T-helper 1 cell (primary cell): Measurements from ENCODE around the gene POU2F1.
A peak's percentile ranks its signal among the peaks of the same experiment; 100 is the strongest.
"Not testable (repeated sequence)": the region's sequence is repeated elsewhere in the genome, so short reads cannot be mapped to it uniquely, and the experiment has no call there.

Source experiments
- DNase-seq, 5 donors: peaks; one replicate each; pipeline ENCODE4 v3.0.0-alpha.2; 2012 to 2020

POU2F1 gene

DNA sequence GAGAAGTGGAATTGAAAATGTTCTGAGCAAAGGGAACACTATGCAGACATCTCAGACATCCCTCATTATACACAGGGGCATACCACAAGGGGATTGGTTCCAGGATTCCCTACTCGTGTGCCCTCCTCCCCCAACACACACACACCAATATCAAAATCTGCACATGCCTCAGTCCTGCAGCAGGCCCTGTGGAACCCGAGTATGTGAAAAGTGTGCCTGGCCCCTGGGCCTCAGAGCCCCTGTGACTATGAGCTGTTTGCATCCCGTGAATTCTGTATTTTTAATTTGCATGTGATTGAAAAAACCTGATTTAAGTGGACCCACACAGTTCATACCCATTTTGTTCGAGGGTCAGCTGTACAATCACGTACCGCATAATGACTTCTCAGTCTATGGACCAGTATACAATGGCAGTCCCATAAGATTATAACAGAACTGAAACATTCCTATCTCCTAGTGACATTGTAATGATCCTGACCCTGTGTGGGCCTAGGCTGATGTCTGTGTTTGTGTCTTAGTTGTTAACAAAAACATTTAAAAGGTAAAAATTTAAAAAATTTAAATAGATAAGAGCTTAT lies 11.3 kb downstream of the POU2F1 start:
- DNase-seq = no peak

DNA sequence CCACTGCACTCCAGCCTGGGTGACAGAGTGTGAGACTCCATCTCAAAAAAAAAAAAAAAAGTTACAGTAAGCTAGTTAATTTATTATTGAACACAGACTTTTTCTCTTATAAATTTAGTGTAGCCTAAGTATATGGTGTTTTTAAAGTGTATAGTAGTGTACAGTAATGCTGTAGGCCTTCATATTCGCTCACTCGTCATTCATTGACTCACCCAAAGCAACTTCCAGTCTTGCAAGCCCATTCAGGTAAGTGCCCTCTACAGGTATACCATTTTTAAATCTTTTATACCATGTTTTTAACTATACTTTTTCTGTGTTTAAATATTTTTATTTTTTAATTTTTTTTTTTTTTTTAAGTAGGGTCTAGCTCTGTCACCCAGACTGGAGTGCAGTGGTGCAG lies 12.1 kb downstream of the POU2F1 start:
- no peak for DNase-seq

DNA sequence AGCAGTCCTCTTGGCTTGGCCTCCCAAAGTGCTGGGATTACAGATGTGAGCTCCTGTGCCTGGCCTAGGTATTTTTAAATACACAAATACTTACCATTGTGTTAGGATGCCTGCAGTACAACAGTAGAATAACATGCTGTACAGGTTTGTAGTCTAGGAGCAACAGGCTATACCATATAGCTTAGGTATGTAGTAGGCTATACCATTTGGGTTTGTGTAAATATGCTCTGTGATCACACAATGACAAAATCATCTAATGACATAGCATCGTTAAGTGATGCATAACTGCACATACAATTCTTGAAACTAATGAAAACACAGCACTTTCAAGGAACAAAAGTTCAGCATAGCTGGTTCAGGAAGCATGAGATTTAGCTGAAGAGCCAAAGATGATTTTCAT lies 12.7 kb downstream of the POU2F1 start:
- DNase-seq = no peak

DNA sequence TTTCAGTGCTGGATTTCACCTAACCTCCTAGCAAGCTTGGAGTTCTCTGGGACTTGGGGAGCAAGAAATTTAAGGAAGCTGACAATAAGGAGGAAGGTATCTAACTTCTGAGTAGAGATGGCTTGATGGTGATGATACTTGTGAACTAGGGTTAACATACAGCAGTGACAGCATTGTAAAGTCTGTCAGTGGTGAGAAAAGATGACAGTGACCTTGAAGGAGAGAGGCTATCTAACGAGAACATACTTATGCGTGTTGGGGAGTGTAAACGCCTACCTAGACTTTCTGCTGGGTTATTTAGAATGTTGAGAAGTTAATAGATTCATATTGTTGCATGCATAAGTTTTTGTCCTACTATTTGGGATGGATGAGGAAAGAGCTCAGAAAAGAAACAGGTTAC lies 16.3 kb downstream of the POU2F1 start:
- no peak for DNase-seq

DNA sequence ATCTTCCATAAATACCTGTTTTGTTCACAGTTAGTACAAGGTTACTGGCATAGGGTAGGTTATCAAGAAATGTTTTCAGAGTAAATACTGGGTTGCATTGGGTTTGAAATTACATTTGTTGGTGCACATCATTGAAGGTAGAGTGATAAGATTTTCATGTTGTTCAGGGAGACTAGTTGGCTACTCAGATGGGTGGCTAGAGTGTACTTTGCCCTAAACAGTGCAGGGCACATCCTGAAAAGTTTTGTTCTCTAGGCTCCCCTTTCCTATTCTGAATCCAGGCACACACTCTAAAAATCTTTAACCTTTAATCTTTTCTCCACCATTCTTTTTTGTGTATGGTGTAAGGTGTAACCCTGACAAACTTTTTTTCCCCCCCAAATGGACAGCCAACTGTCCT lies 18.0 kb downstream of the POU2F1 start:
- DNase-seq = no peak

DNA sequence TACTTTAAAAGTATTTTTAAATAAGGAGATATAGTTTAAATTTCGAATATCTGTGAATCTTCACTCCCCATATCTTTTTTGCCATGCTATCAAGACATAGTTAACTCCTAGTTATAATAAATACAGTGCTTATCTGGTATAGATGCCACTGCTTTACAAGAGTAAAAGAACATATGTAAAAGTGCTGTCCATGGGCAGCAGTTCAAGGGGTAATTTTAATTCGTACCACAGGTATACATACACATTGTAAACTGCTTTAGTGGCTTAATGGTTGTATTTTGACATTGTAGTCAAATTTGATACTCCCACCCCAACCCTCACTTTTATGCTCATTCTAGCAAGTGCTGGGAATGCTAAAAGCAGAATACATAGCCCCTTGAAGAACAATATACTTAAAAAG lies 18.6 kb downstream of the POU2F1 start:
- DNase-seq = no peak

DNA sequence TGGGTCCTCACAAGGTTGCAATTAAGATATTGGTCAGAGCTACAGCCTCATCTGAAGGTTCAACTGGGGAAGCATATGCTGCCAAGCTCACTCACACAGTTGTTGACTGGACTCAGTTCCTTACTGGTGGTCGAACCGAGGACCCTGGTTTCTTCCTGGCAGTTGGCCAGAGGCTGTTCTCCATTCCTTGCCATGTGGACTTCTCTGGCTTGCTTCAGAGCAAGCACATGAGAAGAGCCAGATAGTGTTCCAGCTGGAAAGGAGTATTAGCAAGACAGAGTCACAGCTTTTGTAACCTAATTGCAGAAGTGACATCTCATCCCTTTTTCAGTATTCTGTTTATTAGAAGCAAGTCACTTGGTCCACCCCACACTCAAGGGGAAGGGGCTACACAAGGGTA lies 23.6 kb downstream of the POU2F1 start:
- DNase-seq = no peak

DNA sequence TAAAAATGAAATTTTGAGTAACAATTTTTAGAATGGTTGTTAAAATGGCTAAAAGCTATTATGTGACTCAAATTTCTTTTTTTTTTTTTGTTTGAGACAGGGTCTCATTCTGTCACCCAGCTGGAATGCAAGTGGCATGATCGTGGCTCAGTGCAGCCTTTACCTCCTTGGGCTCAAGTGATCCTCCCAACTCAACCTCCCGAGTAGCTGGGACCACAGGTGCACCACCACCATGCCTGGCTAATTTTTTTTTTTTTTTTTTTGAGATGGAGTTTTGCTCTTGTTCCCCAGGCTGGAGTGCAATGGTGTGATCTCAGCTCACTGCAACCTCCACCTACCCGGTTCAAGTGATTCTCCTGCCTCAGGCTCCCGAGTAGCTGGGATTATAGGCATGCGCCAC lies 24.5 kb downstream of the POU2F1 start:
- not testable (repeated sequence) for DNase-seq

DNA sequence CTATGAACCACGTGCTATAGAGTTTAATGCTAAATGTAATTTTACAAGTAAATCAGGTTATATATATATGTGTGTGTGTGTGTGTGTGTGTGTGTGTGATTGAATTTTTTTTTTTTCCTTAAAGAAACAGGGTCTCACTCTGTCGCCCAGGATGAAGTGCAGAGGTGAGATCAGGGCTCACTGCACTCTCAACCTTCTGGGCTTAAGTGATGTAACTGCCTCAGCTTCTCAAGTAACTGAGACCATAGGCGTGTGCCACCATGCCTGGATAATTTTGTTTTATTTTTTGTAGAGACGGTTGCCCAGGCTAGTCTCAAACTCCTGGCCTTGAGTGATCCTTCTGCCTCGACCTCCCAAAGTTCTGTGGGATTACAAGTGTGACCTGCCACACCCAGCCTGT lies 26.3 kb downstream of the POU2F1 start:
- DNase-seq = no peak

DNA sequence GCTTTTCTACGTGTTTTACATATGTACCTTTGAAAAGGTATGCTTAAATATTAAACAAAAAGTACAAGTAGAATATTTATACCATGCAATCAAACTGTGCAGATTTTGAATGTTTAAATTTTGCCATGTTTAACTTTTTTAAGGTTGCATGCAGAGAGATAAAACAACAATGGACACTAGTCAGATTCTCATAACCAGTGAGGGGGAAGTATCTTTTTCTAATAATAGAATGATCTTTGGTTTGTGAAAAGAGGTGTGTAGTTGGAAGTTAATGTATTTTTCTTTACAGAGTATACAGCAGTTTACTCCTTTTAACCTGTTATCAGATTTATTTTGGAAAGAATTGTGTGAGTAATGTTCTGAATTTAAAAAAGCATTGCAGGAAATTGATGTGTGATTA lies 27.1 kb downstream of the POU2F1 start:
- DNase-seq = no peak

DNA sequence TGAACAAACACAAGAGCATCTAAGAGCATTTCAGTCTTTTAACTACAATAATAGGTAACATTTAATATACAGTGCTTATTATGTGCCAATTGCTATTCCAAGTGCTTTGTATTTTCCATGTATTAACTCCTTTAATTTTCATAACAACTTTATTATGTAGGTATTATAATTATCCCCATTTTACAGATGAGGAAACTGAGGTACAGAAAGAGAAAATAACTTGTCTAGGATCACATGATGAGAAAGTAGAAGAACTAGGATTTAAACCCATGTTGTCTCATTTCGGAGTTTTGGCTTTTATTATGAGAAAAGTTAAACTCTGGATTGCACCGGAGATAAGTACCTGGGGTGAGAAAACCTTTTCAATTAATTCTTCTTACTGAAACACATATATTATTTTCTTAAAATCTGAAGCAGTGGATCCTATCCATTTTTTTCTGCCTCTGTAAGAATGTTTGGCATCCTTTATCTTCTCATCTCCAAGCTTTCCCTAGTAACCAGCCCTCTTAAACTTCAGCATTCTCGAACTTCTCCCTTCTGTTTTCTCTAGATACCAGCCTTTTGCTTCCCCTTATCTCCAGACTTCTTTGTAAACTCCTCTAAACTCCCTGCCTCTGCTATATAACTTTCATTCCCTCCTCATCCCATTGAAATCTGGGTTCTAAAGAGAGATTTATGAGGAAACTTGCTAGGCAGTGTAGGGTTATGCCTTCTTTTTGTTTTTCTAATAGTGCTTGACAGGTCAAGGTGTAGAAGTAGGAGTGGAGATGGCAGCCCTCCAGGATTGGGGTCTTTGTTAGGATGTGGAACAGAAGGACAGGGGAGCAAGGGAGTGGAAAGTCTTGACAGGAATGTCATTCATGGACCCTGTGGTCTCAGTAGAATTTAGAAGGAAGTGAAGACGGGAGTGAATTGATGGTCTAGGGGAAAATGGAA lies 28.3 kb downstream of the POU2F1 start:
- DNase-seq = no peak

DNA sequence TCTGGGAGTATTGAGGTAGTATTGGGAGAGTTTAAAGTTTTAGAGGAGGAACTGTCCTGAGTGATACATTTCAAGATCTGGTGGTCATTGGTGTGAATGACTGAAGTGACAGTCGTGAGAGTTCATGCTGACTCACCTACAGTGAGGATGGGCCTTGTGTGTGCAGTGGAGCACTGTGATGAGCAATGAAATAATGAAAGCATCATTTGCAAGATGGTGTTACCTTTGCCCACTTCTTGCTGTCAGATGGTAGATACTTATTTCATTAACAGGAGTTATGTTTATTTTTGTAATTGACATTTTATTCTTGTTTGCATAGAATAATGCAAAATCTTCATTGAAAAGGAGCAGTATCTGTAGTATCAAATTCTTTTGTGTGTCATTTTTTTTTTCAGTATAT lies 29.0 kb downstream of the POU2F1 start:
- peak in 1 of 5 donors; percentile 13 for DNase-seq

DNA sequence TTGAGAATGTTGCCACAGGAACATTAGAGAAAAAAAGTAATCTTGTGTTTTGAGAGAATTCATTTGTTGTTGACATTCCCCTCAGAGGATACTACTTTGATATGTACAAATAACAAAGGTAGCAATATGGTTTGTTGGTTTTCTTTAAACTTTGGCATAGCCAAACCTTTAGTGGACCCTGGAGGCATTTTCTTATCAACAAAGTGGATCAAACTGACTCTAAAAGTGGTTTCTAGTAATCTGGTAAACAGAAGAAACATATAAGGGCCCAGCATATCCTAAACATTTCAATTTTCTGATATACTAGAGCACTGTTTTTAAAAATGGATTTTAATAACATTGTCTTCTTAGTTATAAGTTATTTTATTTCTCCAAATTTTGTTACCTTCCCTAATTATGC lies 29.8 kb downstream of the POU2F1 start:
- DNase-seq = no peak

DNA sequence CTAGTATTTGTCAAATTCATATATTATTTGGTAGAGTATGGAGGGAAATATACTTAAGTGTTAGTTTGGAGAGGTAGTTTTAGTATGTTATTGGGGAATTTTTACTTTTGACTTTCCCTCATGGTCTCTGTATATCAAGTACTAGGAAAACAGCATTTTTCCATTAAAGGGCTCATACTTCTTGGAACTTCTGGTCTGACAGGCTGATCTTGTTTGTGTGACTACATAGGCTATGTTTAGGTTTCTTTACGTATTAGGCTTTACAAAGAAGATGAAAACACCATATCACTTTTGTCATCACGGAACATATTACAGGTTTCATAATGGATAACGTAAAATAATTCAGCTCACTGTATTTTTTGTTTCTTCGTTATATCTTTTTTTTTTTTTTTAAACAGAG lies 30.8 kb downstream of the POU2F1 start:
- no peak for DNase-seq

DNA sequence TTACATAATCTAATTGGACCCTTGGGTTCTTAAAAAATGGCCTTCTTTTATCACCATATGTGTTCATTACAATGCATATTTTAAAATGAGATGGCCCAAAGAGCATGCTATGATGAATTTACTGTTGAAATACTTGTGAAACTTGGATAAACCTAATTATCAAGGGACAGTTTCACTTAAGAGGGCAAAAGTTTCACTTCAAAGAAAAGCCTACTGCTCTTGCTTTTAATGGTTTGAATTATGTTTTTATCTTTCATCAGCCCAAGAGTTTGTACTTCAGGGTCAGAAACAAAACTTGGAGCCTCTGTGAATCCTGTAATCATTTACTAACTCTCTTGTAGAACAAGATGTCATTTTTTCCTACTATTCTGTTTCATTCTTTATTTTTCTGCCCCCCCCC lies 32.3 kb downstream of the POU2F1 start:
- DNase-seq = no peak

DNA sequence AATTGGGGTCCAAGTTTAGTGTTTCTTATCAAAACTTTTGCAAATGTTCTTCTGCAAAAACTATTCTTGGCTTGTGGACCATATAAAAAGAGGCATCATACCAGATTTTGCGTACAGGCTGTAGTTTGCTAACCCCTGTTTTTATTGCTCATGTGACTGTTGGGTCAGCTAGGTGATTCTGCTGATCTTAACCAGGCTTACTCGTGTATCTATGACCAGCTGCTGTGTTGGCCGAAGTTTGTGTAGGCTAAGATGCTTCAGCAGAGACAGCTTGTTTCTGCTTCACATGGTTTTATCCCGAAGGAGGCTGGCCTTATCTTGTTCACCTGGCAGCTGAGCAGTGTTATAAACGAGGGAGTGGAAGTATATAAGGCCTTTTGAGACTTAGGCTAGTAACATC lies 38.2 kb downstream of the POU2F1 start:
- no peak for DNase-seq

DNA sequence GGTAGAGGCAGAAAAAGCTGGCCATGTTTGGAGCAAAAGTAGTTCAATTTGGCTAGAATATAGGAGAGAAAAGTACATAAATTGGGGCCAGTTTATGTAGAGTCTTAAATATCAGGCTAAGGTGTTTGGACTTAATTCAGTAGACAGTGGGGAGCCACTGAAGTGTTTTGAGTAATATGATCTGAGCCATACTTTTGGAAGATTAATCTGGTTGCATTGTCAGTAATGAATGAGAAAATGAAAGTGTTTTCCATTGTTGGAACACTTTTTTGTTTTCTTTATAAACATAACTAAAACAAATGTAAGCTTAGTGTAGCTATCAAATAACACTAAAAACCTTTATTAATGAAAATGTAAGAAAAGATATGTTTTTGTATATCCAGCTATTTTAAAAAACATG lies 42.1 kb downstream of the POU2F1 start:
- DNase-seq = no peak

DNA sequence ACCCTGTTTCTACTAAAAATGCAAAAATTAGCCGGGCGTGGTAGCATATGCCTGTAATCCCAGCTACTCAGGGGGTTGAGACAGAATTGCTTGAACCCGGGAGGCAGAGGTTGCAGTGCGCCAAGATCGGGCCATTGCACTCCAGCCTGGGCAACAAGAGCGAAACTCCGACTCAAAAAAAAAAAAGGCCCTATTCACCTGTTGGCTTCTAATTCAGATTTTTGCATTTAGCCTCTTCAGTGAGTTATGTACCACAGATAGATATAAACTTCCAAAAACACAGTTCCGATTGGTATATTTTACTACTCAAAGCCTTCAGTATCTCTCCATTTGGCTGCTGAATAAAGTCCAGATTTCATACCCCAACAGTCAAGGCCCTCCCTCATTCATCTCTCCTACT lies 42.7 kb downstream of the POU2F1 start:
- DNase-seq = no peak

DNA sequence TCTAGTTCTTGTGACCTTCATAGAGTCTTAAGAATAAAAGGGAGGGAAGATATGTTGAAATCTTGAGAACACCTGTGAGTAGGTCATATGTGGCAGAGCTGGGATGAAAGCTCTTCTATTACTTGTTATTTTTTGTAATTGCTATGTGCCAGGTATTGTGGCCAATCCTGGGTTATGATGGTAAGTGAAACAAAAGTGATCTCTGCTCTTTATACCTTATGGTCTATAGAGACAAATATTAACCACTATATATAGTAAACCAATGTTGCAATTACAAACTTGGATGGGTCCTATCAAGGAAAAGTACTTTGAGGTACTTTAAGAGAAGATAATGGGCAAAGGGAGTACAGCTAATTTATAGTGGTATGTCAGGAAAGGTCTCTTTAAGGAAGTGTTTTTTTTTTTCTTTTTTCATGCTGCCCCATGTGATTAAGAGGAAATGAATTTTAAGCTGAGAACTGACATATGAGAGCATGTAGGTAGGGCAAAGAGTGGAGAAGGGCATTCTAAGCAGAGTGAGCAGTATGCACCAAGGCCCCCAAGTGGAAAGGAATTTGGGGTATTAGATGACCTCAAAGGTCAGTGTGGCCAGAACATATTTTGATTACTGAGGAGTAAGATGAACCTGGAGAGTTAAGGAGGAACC lies 43.3 kb downstream of the POU2F1 start:
- DNase-seq = peak in 1 of 5 donors; percentile 6

DNA sequence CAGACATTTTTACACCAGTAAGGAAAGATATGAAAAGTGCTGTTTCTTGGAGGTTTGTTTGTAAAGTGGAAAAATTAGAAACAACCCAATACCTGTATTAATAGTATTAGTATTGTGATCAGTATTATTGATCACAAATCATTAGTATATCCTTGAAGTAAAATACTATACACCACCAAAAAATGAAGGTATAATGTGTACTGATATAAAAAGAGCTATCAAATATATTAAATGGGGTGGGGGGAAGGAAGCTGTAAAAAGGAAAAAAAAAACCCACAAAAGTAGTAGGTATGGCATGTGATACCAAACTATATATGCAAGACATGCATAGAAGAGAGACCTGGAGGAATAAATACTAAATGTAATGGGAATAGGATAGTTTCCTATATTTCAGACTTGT lies 46.3 kb downstream of the POU2F1 start:
- no peak for DNase-seq

DNA sequence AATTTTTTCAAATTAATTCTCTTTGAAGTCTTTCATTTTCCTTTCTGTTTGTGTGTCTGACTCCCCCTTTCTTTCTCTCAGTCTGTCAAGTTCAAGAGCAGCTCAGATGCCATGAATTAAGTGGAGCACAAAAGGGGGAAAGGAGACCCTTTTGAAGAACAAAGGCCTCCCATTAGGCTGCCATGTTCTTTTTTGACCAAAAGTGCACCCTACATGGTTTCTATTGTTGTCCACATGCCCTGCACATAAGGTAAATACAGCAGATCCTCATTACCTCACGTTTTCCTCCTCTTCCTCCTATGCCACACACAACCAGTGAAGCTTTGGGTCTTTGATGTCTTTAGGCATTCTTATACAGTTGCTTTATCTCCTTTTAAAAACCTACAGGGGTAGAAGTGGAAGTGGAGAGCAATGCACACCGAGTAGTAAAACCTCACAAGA lies 47.7 kb downstream of the POU2F1 start:
- no peak for DNase-seq

DNA sequence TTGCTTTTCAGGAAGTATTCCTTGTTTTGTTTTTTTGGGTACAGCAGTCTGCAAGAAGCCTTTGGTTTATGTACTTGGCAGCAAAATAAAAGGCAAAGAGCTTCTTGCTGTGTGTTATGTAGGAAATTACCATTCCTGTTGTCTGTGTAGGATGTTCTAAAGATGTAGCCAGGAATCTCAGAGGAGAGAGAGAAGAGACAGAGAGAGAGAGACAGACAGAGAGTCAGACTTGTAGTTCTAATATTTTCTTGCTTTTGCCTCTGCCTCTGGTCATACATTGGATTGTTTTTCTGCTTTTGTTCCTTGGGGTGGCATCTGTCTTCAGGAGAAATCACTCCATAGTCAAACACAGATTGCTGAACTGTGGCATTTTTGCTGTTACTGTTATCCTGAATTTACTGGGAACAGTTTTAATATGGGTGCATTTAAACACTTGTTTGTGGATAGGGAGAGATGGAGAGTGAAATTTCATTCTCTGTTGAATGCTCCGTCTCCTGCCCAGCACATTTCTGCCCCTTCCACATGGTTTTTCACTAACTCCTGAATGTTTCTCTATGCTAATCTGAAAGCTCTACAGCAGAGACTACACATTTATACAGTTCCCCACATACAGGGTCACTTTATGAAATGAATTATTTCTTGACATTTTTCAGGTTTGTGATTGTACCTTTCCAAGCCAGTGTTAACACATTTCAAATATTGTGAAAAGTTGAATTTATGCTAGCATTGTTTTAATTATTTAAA lies 49.8 kb downstream of the POU2F1 start:
- DNase-seq = no peak

DNA sequence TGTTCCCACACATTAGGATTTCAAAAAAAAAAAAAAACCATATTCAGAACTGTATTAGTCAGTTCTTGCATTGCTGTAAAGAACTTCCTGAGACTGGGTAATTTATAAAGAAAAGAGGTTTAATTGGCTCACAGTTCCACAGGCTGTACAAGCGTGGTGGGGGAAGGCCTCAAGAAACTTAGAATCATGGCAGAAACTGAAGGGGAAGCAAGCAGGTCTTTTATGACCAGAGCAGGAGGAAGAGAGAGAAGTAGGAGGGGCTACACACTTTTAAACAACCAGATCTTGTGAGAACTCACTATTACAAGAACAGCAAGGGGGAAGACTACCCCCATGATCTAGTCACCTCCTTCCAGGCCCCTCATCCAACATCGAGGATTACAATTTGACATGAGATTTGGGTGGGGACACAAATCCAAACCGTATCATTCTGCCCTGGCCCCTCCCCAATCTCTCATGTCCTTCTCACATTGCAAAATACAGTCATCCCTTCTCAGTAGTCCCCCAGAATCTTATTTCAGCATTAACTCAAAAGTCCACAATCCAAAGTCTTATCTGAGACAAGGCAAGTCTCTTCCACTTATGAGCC lies 51.8 kb downstream of the POU2F1 start:
- no peak for DNase-seq
